Endodermal cell (in vitro differentiated cells): ENCODE results near the gene GINS1. TPM values are rescaled to one million over a fixed set of nuclear protein-coding genes. Genes with fewer than 3 reads are reported as not detected.

Experiments used
- DNase-seq: peaks from one replicate; pipeline ENCODE4 v3.0.0-alpha.2; 2017
- H3K27ac ChIP-seq: 2 replicates; pipeline ENCODE4 v1.5.1; 2013; ENCODE audit warnings: mild to moderate bottlenecking, low read depth, low read length, moderate library complexity
- H3K27me3 ChIP-seq: 2 replicates; pipeline ENCODE4 v1.6.1; 2013; ENCODE audit warnings: mild to moderate bottlenecking, low read length, moderate library complexity; ENCODE audit not compliant: insufficient read depth, control insufficient read depth, poor library complexity, severe bottlenecking
- H3K36me3 ChIP-seq: 2 replicates; pipeline ENCODE4 v1.7.0; 2013; ENCODE audit warnings: mild to moderate bottlenecking, low read length, moderate library complexity; ENCODE audit not compliant: control insufficient read depth, insufficient read depth
- H3K4me1 ChIP-seq: one replicate; pipeline ENCODE4 v1.7.0; 2013; ENCODE audit warnings: low read length; ENCODE audit not compliant: control insufficient read depth, insufficient read depth
- H3K4me3 ChIP-seq: 2 replicates; pipeline ENCODE4 v1.5.1; 2013; ENCODE audit warnings: mild to moderate bottlenecking, low read length, moderate library complexity
- H3K9ac ChIP-seq: 2 replicates; pipeline ENCODE4 v1.6.1; 2013; ENCODE audit warnings: mild to moderate bottlenecking, low read length, moderate library complexity; ENCODE audit not compliant: poor library complexity, severe bottlenecking; ENCODE audit errors: extremely low read depth
- H3K9me3 ChIP-seq: 2 replicates; pipeline ENCODE4 v1.6.1; 2013; ENCODE audit warnings: mild to moderate bottlenecking, low read length, moderate library complexity; ENCODE audit not compliant: control insufficient read depth
- H3K27ac Mint-ChIP-seq: 2 replicates; pipeline ENCODE4 v1.8.0; 2020; ENCODE audit warnings: mixed read lengths
- H3K27me3 Mint-ChIP-seq: 2 replicates; pipeline ENCODE4 v1.8.0; 2021; ENCODE audit warnings: mild to moderate bottlenecking, mixed read lengths; ENCODE audit not compliant: insufficient read depth
- H3K36me3 Mint-ChIP-seq: 2 replicates; pipeline ENCODE4 v1.8.0; 2020; ENCODE audit warnings: low read depth, mixed read lengths
- H3K4me1 Mint-ChIP-seq: 2 replicates; pipeline ENCODE4 v1.8.0; 2020; ENCODE audit warnings: mixed read lengths
- H3K4me3 Mint-ChIP-seq: 2 replicates; pipeline ENCODE4 v1.8.0; 2020; ENCODE audit warnings: mild to moderate bottlenecking, moderate library complexity, mixed read lengths
- H3K9me3 Mint-ChIP-seq: 2 replicates; pipeline ENCODE4 v1.8.0; 2020; ENCODE audit warnings: mild to moderate bottlenecking, mixed read lengths
- WGBS, 2 experiments: methylation state at CpG; one replicate each; pipeline versions ENCODE4 v1.1.5 to v1.1.7; 2013; ENCODE audit warnings: missing lambda C conversion rate in 2 of 2, mixed read lengths in 1 of 2; ENCODE audit not compliant: insufficient coverage in 1 of 2, insufficient read length in 1 of 2; 5-methylcytosine and 5-hydroxymethylcytosine counted together
- total RNA-seq, 2 donors: library from RNA; stranded (reverse); fragmentation: NEBNext Ultra II Directional in 1 of 2; extraction: Animal tissue kit (Norgen Biotek cat#: 25700) in 1 of 2; gene quantifications; 2 replicates in 1 of 2; 3 replicates in 1 of 2; pipeline ENCODE4 v1.2.1, GENCODE V29; 2021
- TF ChIP-seq, protein P1 (sequence below): fragments of 200-600 bp; sonication (generic); conservative IDR thresholded peaks from 2 replicates; pipeline ENCODE4 v1.5.0; 2021; ENCODE audit warnings: antibody characterized with exemption, mild to moderate bottlenecking

Gene GINS1
- total RNA-seq, 2 donors from 2014 or later, result 40.2 to 48.6 TPM

DNA sequence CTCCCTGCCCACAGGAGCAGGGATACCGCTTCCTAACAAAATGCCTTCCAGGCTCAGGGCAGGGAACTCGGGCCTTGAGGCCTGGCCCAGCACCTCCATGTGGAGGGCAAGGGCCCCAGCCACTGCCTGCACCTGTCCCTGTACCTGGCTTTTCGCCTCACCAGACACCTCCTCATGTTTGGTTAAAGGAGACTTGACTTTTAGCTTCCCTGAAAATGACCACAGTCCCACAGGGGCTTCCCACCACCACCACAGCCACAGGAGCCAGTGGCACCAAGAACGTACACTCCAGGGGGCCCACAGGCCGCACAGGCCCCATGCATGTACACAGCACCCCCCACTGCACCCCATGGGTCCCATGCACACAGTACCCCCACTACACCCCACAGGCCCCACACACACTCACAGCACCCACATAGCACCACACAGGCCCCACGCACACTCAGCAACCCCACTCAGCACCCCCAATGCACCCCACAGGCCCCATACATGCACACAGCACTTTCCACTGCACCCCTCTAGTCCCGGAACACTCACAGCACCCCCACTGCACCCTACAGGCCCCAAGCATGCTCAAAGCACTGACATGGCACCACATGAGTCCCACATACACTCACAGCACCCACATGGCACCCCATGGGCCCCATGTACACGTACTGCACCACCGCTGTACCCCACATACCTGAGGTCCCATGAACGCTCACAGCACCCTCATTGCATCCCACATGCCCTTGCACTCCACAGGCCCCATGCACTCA lies 86.5 kb downstream of the GINS1 start:
- Mint-ChIP-seq H3K27me3 (no peaks in the 10 kb centered on the region), H3K4me3 (no peak overlapping the region), H3K9me3 (no peaks in the 10 kb centered on the region), H3K27ac (peak overlapping the region; percentile 80), H3K4me1 (no peaks in the 10 kb centered on the region), H3K36me3 (peaks cover 45% of the 10 kb centered on the region)
- H3K36me3 ChIP-seq, result peaks cover 62% of the 10 kb centered on the region
- no peaks in the 10 kb centered on the region for H3K9me3 ChIP-seq
- no peaks in the 10 kb centered on the region for H3K27me3 ChIP-seq
- no peak overlapping the region for H3K9ac ChIP-seq
- DNase-seq, result no peak
- TF ChIP-seq, protein P1, sequence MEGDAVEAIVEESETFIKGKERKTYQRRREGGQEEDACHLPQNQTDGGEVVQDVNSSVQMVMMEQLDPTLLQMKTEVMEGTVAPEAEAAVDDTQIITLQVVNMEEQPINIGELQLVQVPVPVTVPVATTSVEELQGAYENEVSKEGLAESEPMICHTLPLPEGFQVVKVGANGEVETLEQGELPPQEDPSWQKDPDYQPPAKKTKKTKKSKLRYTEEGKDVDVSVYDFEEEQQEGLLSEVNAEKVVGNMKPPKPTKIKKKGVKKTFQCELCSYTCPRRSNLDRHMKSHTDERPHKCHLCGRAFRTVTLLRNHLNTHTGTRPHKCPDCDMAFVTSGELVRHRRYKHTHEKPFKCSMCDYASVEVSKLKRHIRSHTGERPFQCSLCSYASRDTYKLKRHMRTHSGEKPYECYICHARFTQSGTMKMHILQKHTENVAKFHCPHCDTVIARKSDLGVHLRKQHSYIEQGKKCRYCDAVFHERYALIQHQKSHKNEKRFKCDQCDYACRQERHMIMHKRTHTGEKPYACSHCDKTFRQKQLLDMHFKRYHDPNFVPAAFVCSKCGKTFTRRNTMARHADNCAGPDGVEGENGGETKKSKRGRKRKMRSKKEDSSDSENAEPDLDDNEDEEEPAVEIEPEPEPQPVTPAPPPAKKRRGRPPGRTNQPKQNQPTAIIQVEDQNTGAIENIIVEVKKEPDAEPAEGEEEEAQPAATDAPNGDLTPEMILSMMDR, result no peak
- H3K4me1 ChIP-seq, result no peaks in the 10 kb centered on the region
- no peak overlapping the region for H3K4me3 ChIP-seq
- no peak overlapping the region for H3K27ac ChIP-seq
- WGBS, 2 experiments, result 94 to 100% methylated on average over 3 to 10 of the region's 10 CpGs

DNA sequence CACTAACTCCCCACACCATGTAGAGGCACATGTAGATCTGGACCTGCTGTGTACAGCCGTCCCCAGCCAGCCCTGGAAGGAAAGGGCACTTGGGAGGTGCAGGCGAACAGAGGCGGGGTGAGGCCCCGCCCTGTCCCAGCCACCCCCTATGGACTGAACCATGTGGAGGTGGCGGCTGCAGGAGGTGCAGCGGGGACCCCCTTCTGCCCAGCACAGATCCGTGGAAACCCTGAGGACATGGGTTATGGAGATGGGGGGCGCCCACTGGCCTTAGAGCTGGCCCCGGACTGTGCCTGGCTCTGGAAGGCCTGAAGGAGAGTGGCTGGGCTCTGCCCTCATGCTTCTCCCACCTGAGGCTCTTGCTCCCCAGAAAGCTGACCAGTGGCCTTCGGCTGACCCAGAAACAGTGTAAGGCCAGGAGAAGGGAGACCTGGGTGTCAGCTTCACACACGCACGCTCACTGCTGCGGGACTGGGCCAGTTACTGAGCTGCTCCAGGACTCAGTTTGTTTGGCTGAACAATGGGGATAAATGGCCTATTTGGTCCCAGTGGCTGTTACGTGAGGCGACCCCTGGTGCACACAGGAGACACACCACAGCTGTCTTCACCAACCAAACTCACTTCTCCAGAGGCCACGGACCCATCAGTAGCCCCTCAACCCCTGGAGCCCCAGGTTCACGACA lies 87.2 kb downstream of the GINS1 start:
- TF ChIP-seq, protein P1, result no peak
- WGBS, 2 experiments, result 89 to 94% methylated on average over 9 to 17 of the region's 17 CpGs
- H3K27ac Mint-ChIP-seq, result peak overlapping the region; percentile 80
- Histone ChIP-seq H3K9ac (no peak overlapping the region), H3K27me3 (no peaks in the 10 kb centered on the region), H3K9me3 (no peaks in the 10 kb centered on the region), H3K4me1 (no peaks in the 10 kb centered on the region), H3K36me3 (peaks cover 66% of the 10 kb centered on the region), H3K27ac (no peak overlapping the region), H3K4me3 (no peak overlapping the region)
- DNase-seq, result no peak
- no peaks in the 10 kb centered on the region for H3K27me3 Mint-ChIP-seq
- no peaks in the 10 kb centered on the region for H3K9me3 Mint-ChIP-seq
- peaks cover 48% of the 10 kb centered on the region for H3K36me3 Mint-ChIP-seq
- no peaks in the 10 kb centered on the region for H3K4me1 Mint-ChIP-seq
- H3K4me3 Mint-ChIP-seq, result no peak overlapping the region

DNA sequence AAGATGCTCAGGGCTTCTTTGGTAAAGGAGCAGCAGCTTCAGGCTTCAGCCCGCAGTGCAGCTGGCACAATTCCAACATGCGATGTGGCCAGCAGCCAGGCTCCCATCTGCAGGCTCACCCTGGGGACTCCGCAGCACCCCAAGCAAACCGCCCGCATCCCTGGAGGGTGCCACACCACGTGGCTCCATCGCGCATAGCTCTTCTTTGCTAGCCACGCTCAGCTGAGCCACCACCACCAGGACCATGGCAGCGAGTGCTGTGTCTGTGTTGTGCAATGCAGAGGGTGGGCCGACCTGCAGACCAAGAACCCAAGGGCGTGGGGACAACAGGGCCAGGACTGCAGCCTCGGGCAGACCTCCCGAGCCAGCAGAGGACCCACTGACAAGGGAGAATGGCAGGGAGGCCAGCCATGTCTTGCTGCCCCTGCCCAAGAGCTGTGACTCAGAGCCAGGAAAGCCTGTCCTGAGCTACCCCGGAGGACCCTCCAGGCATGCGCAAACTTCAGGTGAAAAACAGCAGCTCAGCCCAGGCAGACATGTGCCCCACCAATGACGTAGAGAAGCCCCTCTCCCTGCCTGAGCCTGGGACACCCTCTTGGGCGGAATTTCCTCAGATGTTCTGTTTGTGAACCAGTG lies 87.8 kb downstream of the GINS1 start:
- 95 to 96% methylated on average over 8 to 18 of the region's 18 CpGs for WGBS, 2 experiments
- Histone ChIP-seq H3K4me3 (no peak overlapping the region), H3K27me3 (no peaks in the 10 kb centered on the region), H3K9me3 (no peaks in the 10 kb centered on the region), H3K27ac (no peak overlapping the region), H3K4me1 (no peaks in the 10 kb centered on the region), H3K9ac (no peak overlapping the region), H3K36me3 (peaks cover 62% of the 10 kb centered on the region)
- no peaks in the 10 kb centered on the region for H3K4me1 Mint-ChIP-seq
- H3K4me3 Mint-ChIP-seq, result no peak overlapping the region
- H3K27ac Mint-ChIP-seq, result no peak overlapping the region
- H3K27me3 Mint-ChIP-seq, result no peaks in the 10 kb centered on the region
- H3K36me3 Mint-ChIP-seq, result peaks cover 50% of the 10 kb centered on the region
- no peaks in the 10 kb centered on the region for H3K9me3 Mint-ChIP-seq
- DNase-seq, result no peak
- TF ChIP-seq, protein P1, result no peak
